Hematopoietic multipotent progenitor cell treated with erythropoietin and hydrocortisone succinate and interleukin-3 and kit ligand, for 6 days (in vitro differentiated cells): ENCODE data around the gene RBM4B.

Source experiments
- DNase-seq: peaks from one replicate; pipeline ENCODE4 v3.0.0-alpha.2; 2015

Gene RBM4B

DNA sequence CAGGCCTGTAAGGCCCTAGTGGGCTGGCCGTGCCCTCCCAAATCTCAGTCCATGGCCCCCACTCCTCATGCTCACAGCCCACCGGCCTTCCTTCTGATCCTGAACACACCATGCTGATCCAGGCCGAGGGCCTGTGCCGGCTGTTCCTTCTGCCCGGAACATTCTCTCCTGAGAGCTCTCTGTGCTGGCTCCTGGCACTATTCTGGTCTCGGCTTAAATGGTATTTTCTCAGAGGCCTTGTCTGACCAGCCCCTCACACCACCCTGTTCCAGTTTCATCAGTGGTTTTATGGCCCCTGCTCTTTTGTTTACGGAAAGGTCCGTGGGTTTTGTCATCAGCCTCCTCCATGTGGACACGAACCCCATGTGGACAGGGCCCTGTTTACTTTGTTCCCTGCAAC, 29.3 kb upstream of the RBM4B start:
- no peak for DNase-seq

DNA sequence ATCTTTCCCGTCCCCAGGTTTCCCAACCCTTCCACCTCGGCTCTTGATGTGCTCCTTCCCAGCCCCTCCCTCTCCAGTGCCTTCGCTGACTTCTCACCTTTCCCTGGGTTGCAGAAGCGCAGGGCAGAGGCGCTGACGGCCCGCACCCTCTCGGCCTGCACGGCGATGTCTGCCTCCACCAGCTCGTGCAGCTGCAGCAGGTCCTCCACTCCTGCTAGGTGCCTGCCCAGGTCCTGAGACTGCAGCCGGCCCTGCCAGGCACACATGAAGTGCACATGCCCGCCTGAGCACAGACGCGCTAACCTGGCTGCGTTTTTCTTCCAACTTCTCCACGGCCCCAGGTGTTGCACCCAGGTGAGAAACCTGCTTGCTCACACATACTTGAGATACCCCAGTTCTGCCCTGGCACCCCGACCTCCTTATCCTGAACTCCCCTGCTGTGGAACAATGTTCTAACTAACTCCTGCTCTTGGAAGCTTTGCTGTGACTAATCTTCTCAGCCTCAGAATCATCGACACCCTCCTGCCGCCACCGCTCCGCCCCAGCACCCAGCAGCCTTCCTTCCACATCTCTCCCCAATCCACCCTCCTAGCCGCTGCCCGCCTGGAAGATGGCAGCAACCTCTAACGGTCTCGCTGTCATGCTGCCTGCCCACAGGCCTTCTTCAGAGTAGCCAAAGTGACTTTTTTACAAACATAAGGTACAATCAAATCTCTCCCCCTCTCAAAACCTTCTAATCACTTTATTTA, 28.1 kb upstream of the RBM4B start:
- no peak for DNase-seq

DNA sequence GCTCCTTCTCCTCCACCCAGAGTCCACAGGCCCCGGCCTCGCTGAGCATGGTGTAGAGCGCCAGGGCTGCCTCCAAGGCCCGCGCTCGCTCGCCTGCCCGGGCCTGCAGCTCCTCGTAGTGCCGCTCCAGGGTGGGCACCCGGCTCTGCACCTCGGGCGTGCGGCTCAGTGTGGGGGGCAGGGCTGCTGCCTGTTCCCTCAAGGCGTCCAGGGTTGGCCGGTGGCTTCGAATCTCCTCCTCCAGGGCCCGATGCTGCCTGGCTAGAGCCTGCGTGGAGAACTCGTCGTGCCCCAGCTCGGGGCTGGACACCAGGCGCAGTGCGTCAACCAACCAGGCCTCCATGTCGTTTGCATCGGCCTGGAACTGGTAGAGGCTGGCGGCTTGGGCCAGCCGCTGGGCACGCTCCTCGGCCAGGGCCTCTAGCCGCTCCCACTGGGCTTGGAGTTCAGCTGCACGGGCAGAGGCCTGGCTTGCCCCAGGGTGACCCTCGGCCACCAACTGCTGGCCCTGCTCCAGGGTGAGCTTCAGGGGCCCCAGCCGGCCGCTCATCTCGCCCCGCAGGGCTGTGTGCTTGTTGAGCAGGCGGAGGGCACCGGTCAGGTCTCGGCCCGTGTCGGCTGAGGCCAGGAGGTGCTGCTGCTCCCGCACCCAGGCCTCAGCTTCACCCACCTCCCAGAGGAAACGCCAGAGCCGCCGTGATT, 27.1 kb upstream of the RBM4B start:
- no peak for DNase-seq

DNA sequence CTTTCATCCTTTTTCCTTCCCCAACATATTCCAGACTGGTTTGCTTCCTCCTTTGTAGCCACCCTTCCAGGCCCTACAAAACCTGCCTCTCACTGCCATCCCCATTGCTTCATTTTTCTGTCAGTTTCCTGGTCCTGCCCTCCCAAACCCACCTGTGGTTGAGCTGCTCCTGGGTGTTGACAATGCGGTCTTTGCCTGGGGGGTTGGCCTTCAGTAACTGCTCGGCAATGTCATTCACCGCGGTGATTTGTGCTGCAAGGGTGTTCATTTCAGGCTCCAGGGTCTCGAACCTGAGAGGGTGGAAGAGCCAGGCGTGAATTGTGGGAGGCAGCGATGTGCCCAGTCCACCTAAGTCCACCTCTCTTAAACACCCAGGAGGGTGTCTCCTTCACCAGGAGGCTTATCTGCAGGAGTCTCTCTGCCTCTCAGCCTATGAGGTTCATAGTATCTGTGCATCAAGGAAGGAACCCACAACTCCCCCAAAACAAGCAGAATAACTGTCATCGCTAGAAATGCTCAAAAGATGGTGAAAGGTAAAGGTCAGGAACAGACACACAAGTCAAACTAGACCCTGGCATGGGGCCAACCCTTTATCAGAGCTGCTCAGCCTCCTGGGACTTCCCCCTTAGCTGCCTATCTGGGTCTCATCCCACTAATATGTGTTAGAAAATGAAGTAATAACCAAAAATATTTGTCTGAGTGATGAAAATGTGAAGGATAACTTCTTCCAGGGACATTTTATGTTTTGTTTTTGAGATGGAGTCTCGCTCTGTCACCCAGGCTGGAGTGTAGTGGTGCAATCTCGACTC, 23.9 kb upstream of the RBM4B start:
- peak; percentile 99 for DNase-seq

DNA sequence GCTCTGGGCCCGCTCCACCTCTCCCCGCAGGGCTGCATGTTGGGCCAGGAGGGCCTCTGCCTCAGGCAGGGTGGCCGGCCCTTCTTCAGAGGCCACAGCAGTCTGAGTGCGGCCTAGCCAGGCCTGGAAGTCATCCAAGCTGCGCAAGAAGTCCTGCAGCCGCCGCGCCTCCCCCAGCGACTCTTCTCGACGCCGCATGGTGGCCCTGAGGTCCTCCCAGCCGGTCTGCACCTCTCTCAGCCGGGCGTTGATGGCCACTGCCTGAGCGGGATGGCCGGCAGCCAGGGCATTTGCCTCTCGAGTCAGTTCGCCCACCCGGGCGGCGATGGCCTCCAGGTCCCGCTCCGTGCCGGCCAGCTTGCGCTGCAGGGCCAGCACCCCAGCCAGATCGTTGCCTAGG, 23.1 kb upstream of the RBM4B start:
- no peak for DNase-seq

DNA sequence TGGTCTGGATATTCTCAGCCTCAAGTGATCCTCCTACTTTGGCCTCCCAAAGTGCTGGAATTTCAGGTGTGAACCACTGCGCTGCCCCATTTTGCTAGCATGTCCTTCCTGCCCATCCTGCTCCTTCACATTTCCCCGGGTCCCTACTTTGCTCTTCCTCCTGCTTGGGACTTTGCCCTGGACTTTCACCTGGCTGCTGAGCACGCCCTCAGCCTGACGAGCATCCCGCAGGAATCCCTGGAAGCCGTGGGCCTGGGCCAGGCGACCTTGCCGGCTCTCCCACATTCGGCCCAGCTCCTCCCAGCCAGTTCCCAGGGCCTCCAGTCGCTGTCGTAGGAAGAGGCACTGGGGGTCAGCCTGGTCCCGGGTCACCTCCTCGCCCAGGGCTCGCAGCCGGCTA, 22.6 kb upstream of the RBM4B start:
- DNase-seq = no peak

DNA sequence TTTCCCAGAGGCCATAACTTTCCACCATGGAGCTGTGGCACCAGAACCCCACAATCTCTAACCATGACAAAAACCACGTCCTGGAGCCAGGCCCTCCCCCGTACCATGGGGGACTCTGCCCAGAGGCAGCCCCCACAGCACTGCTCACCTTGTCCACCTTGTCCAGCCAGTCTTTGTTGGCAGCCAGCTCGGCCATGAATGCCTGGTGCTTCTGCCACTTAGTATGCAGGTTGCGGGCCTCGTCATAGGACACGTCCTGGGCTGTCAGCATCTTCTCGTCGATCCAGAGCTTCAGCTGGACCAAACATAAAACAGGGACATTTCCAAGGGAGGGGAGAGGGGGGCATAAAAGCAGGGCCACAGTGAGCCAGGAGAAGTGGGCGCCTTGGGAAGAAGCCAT, 20.8 kb upstream of the RBM4B start:
- no peak for DNase-seq

DNA sequence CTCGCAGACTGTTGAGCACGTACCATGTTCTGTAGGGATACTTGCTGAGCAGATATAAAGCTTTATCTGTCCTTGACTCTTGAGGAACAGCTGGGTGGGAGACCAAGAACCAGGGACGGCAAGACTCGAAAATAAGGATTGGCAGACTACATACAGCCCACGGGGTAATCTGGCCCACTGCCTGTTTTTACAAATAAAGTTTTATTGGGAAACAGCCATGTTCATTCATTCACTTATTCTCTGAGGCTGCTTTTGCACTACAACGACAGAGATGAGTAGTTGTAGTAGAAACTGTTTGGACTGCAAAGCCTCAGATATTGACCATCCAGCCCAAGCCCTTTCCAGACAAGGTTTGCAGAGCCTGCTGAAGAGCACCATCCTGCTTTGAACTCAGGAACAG, 20.3 kb upstream of the RBM4B start:
- no peak for DNase-seq

DNA sequence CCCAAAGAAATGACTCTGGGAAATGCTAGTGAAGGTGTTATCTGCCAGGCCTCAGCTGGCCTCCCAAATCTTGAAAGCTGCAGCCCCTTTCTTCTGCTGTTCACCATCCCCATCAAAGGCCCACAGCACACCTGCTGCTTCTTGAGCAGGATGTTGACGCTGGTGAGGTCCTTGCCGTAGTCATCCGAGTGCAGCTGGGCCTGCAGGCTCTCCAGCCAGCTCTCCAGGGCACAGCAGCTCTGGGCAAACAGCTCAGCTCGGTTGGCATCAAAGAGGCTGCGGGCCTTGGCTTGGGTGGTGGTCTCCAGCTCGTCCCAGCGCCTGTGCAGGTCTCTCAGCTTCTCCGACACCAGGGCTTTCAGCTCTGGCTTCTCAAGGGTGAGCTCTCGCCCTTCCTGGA, 18.5 kb upstream of the RBM4B start:
- no peak for DNase-seq

DNA sequence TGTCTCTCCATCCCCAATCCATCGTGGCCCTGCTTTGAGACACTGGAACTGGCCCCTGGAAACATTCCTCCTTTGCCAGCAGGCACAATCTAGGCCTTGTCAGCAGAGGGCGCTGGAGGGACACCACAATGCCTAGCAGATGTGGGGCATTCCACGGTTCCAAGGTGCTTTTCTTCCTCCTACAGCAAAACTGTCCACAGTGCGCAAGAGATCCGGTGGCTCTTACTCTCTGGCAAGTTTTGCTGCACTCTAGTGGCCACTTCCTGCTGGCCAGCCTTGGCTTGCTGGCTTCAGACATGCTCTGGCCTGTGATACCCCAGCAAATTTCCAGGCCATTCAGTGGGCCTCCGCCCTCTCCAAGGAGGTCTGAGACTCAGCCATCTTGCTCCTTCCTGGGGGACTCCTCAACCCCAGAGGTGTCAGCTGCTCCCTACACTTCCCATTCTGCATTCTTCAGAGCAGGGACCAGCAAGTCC, 17.1 kb upstream of the RBM4B start:
- DNase-seq = peak; percentile 95

DNA sequence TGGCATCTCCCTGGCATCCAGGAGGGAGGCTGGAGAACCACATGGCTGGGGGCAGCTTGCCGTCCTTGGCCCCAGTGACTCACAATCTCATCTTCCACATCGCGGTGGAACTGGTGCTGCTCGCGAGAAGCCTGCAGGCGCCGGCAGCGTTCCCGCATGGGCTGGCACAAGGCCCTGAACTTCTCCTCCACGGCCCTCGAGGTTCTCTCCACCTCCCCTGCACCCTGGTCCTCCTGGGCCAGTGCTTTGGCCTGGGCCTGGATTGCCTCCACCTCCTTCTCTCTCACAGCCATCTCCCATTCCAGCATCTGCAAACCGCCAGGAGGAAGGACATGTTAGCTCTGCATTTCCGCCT, 16.3 kb upstream of the RBM4B start:
- no peak for DNase-seq

DNA sequence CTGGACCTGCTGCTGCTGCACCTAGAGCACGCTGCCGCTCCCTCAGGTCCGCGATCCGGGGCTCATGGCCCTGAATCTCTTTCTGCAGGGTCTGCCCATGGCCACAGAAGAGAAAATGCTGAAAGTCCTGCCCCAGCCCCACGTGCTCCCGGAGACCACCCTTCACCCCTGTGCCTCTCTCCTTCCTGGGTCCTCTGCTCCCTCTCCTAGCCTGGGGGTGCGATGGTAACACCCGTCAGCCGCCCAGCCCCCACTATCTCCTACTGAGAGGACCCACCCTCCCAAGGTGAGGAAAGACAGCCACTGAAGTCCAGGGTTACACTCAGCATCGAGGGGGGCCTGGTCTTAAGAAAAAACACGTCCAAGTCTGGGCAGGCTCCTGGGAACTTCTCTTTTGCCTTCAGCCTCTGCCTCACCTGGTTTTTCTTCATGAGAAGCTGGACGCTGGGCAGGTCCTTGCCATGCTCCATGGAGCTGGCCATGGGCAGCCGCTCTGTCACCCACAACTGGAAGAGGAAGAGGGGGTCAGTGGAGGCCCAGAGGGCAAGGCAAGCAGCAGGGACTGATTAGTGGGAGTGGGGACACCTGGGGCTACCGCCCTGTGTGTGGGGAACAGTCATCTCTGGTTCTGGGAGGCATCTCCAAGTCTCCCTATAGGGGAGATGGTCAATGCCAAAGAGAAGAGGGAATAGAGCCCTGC, 15.8 kb upstream of the RBM4B start:
- DNase-seq = no peak

DNA sequence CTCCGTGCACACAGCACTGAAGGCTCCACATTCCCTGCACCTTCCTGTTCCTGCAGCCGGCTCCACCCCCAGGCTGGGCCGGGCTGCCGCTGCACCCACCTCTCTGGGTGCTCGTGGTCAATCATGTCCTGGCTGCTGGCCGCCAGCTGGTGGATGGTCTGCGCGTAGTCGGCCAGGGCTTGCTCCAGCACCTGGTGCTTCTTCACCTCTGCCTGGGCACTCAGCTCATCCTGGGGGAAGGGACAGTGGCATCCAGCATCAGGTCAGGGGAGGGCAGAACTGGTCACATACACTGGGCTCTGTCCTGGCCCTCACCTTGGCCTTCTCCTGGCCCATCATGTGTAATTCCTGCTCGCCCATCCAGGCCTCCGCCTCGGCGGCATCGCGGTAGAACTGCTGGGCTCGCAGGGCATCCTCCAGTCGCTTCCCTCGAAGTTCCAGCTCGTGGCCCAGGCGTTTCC, 15.2 kb upstream of the RBM4B start:
- DNase-seq = no peak

DNA sequence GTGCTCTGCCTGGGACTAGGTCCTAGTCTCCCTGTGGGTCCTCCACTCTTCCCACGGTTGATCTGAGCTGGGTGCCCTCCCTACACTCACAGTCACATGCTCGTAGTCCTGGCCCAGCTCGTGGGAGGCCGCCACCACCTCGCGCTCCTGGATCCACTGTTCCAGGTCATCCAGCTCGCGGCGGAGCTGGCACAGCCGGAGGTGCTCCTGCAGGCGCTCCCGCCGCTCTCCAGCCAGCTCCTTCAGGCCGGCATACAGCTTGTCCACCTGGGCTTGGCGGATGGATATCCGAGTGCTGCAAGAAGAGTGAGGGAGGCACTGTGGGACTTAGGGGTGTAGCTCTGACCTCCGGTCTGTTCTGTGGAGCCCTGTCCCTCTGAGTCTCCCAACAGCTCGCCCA, 14.8 kb upstream of the RBM4B start:
- no peak for DNase-seq

DNA sequence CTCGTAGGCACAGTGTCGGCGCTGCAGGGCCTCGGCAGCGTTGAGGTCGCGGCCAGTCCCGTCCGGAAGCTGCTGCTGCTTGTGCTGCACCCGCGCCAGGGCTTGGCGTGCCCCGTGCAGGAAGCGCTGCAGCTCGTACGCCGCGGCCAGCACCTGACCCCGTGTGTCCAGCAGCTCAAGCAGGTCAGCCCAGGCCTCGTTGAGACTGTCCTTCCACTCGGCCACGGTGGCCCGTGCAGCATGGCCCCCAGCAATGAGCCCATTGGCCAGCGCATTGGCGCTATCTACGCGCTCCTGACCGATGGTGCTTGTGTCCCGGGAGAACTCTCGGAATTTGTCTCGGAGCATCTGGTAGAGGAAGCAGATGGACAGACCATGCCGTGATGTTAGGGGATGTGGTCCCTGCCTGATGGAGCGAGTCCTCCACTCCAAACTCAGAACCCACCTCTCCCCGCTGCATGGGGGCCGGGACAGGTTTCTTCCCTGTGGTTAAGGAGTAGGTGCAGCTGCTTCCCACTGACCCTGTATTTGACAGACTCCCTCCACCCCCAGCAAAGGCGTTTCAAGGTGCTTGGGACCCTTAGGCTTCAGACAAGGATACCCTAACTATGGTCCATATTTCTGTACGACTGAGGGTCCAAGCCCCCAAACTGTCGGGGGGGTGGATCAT, 13.8 kb upstream of the RBM4B start:
- no peak for DNase-seq

DNA sequence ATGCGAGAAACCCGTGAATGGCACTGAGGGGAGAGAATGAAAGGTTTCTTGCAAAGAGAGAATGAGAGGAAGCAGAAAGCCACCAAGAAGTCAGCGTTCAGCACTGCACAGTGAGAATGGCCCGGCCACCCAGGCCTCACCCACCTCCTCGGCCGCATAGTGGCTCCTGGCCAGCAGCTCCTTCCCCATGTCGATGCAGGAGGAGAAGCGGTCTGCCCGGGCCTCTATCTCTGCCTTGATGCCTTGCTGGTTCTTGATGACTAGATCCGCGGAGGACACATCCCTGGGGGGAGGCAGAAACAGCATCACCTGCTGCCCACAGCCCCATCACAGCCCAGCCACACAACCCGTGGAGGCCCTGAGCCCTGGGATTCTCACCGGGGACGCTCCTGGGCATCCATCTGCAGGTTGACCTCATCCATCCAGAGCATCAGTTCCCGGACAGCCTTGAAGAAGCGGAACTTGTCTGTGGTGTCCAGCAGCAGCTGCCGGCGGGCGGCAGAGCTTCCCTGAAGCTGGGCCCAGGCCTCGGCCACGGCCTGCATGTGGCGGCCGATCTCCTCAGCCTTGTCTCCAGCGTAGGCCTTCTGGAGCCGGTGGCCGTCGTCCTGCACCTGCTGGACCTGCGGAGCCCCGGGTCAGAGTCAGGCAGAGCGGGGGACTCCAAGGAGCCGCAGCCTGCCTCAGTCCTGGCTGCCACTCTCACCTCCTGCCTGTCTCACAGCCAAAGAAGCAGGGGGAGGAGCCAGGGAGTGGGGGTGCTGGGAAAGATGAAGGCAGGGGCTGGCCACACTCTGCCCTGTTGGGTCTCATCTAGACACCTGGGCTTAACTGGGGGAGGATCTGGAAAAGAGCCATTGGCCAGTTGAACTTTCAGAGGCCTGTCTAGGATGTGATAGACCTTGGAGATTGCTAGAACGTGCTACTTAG, 12.2 kb upstream of the RBM4B start:
- DNase-seq = no peak

DNA sequence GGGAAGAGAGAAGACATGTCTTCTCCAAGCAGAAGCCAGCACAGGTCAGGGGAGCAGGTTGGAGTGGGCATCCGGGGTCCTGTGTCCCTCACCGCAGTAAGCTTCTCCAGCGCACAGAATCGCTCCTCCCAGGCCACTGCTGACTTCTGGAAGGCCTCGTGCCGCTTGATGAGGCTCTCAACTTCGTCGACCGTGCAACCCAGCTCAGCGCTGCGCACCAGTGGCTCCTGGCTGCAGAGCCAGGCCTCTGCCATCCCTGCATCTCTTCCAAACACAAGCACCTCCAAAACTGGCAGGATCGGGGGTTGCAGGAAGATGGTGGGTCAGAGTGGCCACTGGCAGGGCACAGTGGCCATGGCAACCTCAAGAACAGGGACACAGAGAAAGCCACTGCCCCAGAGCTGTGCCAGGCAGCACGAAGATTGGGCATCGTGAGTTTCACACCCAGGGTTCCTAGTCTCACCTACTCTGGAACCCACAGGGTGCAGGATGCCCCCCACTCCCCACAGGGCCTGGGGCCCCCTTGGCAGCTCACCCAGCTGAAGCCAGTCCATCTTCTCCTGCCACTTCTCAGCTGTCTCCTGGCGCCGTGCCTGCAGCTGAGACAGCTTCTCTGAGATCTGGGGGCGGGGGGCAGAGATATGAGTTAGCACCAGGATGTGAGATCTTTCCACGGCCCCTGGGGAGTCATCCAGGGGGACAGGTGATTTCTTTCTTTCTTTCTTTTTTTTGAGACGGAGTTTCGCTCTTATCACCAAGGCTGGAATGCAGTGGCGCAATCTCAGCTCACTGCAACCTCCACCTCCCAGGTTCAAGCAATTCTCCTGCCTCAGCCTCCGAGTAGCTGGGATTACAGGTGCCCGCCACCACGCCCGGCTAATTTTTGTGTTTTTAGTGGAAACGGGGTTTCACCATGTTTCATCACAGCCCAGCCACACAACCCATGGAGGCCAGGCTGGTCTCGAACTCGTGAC, 11.2 kb upstream of the RBM4B start:
- no peak for DNase-seq

DNA sequence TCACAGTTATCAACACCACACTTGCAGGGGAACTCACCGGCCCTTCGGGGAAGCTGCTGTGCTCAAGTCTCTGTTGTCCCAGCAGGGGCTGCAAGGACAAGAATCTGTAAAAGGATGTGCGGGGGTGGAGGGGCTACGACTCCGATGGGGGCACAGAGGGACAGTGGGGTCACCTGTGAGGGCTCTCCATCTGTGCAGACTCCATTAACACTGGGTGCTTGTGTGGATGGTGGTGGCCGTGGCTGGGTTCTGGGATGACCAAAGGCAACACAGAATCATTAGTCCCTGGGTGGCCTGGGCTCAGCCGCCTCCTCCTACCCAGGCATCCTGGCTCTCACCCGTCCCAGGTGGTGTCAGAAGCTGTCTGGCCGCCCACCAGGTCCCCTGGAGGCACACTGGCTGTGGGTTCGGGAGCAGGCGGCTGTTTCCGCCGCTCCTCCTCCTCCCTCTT, 10.2 kb upstream of the RBM4B start:
- no peak for DNase-seq

DNA sequence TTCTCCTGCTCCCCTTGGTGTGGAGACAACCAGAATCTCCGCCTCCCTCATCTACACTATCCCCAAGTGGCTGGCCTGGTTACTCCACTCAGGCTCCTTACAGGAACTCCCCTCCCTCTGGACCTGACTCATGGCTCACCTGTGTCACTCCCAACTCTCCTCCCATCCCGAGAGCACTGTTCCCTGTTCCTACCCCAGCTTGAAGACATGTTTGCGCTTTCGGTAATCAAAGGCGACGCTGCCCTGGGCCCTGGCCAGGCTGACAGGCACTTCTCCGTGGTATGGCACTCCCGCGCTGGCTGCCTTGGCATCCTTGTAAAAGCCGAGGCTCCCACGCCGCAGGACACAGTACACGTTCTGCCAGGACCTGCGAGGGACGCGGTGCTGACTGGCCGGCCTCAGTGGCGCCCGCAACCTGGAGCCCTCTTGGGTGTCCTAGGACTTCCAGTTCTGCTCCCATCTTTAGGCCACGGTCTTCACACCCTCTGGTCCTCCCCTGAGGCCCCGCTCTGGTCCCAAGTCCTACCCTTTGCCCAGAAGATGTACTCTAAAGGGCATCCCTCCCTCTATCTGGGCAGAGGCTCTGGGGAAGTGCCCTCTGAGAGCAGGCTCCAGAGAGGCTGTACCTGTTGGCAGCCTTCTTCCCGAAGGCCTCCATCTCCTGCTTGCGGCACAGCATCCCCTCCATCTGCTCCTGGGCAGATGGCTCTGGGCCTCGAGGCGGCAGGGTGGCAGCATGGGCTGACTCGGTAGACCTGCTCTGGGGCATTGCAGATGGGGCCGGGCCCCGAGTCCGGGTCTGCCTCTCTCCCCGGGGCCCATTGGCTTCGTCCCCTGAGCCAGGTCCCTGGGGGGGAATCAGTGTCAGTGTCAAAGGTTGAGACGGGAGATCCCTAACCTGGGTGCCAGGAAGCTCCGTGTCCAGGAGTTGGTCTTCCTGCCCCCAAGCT, 9.4 kb upstream of the RBM4B start:
- DNase-seq = no peak
